GM23248 (cell line): ENCODE data around the gene ZCCHC24.

Source experiments
- EZH2 ChIP-seq: fragments of 200-600 bp; sonication (generic); IDR thresholded peaks from 2 replicates; pipeline ENCODE4 v1.6.1; 2018; ENCODE audit warnings: antibody characterized with exemption, mild to moderate bottlenecking; ENCODE audit not compliant: insufficient read depth, poor library complexity, severe bottlenecking
- EZH2phosphoT487 ChIP-seq: fragments of 200-600 bp; sonication (generic); IDR thresholded peaks from 2 replicates; pipeline ENCODE4 v1.6.1; 2018; ENCODE audit warnings: antibody characterized with exemption, moderate library complexity, mild to moderate bottlenecking, low read depth; ENCODE audit not compliant: insufficient read depth

- TF ChIP-seq EZH2 (no peak), EZH2phosphoT487 (no peak)
Observed at GRCh38 chr10:79468841-79469585, 23.6 kb upstream of the ZCCHC24 start.
